ENCODE data around the gene CDH23.

CDH23 gene

DNA sequence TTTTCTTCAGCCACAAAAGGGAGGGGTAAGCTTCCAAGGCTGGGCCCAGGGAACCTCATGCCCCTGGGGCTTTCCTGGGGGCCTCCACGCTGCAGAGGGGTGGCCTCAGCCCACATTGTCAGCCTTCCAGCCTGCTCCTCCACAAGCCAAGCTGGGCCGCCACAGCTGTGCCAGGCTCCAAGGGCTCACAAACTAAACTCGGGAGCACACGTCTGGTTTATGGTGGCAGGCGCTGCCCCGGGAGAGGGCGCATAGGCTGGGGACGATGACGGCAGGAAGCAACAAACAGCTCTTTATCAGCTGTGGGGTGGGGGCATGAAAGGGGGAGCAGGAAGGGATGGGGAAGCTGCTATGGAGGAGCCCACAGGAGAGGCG, 6.3 kb upstream of the CDH23 start:
- no peak for TF ChIP-seq CTCF (IDR thresholded peaks at IDR 0.05; ENCODE audit: insufficient read depth, low read depth, low read length, missing control alignments)
- no peak overlapping the region for H3K4me3 ChIP-seq (ENCODE audit: low read length)
- DNase-seq (ENCODE audit: low read depth), result no peak

GRCh38 chr10:71390921-71391690, 5.6 kb upstream of the CDH23 start:
- no peak for TF ChIP-seq CTCF (IDR thresholded peaks at IDR 0.05; ENCODE audit: insufficient read depth, low read depth, low read length, missing control alignments)
- DNase-seq (ENCODE audit: low read depth), result no peak
- no peak overlapping the region for H3K4me3 ChIP-seq (ENCODE audit: low read length)

- no peak for DNase-seq (ENCODE audit: low read depth)
- H3K4me3 ChIP-seq (ENCODE audit: low read length), result no peak overlapping the region
- no peak for TF ChIP-seq CTCF (IDR thresholded peaks at IDR 0.05; ENCODE audit: insufficient read depth, low read depth, low read length, missing control alignments)
Measured at GRCh38 chr10:71391701-71392100, 5.0 kb upstream of the CDH23 start.

DNA sequence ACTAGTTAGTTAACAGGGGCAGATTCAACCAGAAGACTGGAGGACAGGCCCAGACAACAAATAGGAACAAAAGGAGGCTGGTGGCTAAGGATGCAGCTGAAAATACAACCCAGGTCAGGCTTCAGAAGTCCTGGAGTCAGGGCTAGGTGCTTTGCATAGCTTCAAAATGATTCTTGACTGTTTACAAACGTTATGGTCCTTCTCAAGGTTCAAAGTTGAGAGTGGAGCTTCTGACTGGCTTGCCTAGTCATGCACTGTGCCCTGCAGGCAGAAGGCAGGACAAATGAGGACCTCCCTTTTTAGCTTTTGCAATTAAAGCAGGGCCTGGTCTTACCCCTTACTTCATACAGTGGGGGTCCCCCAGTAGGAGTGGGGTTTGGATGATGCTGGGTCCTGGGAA, 4.4 kb upstream of the CDH23 start:
- no peak overlapping the region for H3K4me3 ChIP-seq (ENCODE audit: low read length)
- TF ChIP-seq CTCF (IDR thresholded peaks at IDR 0.05; ENCODE audit: insufficient read depth, low read depth, low read length, missing control alignments), result no peak
- no peak for DNase-seq (ENCODE audit: low read depth)

DNA sequence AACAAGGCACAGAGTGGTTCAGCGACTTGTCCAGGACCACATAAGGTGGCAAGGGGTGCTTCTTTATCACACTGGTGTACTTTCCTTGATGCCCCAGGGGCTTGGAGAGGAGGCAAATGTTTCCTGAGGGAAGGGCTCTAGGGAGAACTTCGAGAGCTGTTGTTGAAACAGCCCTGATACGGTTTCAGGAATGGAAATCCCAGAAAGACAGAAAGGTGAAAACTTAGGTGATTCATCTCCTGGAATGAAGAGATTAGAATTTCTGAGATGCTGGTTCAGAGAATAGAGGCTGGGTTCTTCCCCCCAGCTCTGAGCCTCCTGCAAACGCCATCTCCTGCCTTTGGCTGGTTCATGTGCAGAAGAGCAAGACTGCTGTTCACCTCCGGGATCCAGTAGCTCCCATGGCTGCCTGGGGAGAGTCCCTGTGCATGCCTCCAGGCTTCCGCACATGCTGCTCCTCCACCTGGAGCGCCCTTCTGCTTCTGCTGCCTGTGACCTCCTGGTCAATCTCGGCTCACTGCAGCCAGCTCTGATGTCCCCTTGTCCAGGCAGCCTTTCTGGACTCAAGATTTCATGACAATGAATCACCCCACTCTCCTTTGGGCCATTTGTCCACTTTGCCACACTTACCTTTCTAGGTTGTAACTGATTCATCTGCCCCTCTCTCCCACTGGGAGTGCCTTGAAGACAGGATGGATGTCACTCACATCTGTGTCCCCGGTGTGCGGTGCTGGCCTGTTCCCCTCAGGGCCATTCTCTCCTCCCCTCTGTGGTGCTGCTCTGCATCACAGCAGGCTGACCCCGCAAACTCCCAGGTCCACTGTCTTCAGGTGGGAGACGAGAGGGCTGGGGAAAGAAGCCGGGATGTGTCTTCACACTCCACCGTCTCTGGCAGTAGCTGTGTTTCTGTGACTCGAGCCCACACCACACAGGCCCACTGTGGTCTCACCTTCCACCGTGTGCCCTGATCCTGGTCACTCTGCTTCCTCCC, 3.6 kb upstream of the CDH23 start:
- H3K4me3 ChIP-seq (ENCODE audit: low read length), result no peak overlapping the region
- no peak for DNase-seq (ENCODE audit: low read depth)
- no peak for TF ChIP-seq CTCF (IDR thresholded peaks at IDR 0.05; ENCODE audit: insufficient read depth, low read depth, low read length, missing control alignments)

DNA sequence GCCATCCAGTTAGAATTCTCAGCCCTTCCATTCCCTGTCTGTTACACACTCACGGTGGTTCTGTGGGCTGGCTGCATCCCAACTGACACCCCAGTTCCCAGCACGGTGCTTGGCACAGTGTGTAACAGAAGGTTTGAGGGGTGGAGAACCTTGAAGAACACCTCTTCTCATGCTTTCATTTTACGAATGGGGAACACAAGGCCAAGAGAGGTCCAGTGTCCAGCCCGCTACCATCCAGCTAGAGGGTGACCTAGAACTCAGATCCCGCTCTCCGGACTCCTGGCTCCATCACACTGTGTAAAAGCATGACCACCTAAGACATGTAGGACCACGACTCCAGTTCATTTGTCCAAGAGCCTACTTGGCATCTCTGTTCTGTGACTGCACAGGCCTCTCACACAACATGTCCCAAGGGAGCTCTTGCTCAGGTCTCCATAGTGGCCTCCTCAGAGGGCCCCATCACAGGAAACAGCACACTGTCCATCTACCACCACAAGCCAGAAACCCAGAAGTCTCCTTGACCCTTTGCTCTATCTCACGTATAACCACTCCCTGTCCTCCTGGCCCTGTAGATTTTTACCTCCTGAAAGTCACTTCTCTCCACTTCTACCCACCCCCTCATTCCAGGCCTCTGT, 2.8 kb upstream of the CDH23 start:
- TF ChIP-seq CTCF (IDR thresholded peaks at IDR 0.05; ENCODE audit: insufficient read depth, low read depth, low read length, missing control alignments), result no peak
- H3K4me3 ChIP-seq (ENCODE audit: low read length), result no peak overlapping the region
- DNase-seq (ENCODE audit: low read depth), result no peak

All from epithelial cell of esophagus (primary cell).